ENCODE results near the gene CTSE. TPM values are rescaled to one million over a fixed set of nuclear protein-coding genes. Genes with fewer than 3 reads are reported as not detected.

Gene CTSE
- total and polyA plus RNA-seq, 2 of the 8 experiments (the other 6 are each of a cell fraction or from before 2014, with no cell fraction given): 0.03 TPM; not detected in 1

DNA sequence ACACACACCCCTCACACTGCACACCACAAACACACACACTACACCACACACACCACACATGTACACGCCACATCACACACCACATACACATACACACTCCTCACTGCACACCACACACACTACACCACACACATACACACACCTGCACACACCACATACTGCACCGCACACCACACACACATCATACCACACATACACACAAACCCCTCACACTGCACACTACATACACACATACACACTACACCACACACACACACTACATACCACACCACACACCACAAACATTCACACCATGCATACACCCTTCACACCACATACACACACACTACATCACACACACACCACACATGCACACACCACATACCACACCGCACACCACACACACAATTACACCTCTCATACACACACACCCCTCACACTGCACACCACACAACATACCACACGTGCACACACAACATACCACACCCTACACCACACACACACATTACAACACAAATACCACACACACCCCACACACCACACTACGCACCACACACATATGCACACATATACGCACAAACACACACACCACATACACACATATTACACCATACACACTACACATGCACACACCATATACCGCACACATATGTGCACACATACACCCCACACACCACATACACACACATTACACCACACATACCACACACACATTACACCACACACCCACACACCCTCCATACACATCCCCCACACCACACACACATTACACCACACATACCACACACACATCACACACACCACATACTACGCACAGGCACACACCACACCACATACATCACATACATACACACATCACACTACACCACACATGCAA is 50.1 kb downstream of the CTSE start (continued):
- TF ChIP-seq, protein P1, sequence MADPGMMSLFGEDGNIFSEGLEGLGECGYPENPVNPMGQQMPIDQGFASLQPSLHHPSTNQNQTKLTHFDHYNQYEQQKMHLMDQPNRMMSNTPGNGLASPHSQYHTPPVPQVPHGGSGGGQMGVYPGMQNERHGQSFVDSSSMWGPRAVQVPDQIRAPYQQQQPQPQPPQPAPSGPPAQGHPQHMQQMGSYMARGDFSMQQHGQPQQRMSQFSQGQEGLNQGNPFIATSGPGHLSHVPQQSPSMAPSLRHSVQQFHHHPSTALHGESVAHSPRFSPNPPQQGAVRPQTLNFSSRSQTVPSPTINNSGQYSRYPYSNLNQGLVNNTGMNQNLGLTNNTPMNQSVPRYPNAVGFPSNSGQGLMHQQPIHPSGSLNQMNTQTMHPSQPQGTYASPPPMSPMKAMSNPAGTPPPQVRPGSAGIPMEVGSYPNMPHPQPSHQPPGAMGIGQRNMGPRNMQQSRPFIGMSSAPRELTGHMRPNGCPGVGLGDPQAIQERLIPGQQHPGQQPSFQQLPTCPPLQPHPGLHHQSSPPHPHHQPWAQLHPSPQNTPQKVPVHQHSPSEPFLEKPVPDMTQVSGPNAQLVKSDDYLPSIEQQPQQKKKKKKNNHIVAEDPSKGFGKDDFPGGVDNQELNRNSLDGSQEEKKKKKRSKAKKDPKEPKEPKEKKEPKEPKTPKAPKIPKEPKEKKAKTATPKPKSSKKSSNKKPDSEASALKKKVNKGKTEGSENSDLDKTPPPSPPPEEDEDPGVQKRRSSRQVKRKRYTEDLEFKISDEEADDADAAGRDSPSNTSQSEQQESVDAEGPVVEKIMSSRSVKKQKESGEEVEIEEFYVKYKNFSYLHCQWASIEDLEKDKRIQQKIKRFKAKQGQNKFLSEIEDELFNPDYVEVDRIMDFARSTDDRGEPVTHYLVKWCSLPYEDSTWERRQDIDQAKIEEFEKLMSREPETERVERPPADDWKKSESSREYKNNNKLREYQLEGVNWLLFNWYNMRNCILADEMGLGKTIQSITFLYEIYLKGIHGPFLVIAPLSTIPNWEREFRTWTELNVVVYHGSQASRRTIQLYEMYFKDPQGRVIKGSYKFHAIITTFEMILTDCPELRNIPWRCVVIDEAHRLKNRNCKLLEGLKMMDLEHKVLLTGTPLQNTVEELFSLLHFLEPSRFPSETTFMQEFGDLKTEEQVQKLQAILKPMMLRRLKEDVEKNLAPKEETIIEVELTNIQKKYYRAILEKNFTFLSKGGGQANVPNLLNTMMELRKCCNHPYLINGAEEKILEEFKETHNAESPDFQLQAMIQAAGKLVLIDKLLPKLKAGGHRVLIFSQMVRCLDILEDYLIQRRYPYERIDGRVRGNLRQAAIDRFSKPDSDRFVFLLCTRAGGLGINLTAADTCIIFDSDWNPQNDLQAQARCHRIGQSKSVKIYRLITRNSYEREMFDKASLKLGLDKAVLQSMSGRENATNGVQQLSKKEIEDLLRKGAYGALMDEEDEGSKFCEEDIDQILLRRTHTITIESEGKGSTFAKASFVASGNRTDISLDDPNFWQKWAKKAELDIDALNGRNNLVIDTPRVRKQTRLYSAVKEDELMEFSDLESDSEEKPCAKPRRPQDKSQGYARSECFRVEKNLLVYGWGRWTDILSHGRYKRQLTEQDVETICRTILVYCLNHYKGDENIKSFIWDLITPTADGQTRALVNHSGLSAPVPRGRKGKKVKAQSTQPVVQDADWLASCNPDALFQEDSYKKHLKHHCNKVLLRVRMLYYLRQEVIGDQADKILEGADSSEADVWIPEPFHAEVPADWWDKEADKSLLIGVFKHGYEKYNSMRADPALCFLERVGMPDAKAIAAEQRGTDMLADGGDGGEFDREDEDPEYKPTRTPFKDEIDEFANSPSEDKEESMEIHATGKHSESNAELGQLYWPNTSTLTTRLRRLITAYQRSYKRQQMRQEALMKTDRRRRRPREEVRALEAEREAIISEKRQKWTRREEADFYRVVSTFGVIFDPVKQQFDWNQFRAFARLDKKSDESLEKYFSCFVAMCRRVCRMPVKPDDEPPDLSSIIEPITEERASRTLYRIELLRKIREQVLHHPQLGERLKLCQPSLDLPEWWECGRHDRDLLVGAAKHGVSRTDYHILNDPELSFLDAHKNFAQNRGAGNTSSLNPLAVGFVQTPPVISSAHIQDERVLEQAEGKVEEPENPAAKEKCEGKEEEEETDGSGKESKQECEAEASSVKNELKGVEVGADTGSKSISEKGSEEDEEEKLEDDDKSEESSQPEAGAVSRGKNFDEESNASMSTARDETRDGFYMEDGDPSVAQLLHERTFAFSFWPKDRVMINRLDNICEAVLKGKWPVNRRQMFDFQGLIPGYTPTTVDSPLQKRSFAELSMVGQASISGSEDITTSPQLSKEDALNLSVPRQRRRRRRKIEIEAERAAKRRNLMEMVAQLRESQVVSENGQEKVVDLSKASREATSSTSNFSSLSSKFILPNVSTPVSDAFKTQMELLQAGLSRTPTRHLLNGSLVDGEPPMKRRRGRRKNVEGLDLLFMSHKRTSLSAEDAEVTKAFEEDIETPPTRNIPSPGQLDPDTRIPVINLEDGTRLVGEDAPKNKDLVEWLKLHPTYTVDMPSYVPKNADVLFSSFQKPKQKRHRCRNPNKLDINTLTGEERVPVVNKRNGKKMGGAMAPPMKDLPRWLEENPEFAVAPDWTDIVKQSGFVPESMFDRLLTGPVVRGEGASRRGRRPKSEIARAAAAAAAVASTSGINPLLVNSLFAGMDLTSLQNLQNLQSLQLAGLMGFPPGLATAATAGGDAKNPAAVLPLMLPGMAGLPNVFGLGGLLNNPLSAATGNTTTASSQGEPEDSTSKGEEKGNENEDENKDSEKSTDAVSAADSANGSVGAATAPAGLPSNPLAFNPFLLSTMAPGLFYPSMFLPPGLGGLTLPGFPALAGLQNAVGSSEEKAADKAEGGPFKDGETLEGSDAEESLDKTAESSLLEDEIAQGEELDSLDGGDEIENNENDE (IDR thresholded peaks at IDR 0.05; ENCODE audit: insufficient replicate concordance, low read length): no peak
- no peak for TF ChIP-seq TBP (IDR thresholded peaks at IDR 0.05; ENCODE audit: low read depth, low read length)

Measured in H1 (cell line).